ENCODE data around the gene MCU. TPM values are rescaled to one million over a fixed set of nuclear protein-coding genes. Genes with fewer than 3 reads are reported as not detected.
"Not testable (repeated sequence)": the region's sequence is repeated elsewhere in the genome, so short reads cannot be mapped to it uniquely, and the experiment has no call there.

MCU gene
- total RNA-seq, 1 experiment from 2014 or later, result 37.2 TPM

GRCh38 chr10:72918352-72918751 is 226.4 kb downstream of the MCU start:
- Mint-ChIP-seq H3K4me3 (no peak overlapping the region), H3K9me3 (peaks cover 22% of the 10 kb centered on the region), H3K36me3 (peaks cover 16% of the 10 kb centered on the region), H3K4me1 (peaks cover 1% of the 10 kb centered on the region; the same call in 1 of the 2 replicates), H3K27me3 (ENCODE audit: low read depth) (peaks cover 5% of the 10 kb centered on the region), H3K27ac (no peak overlapping the region)
- ATAC-seq, result no peak
- DNase-seq (ENCODE audit: low spot score), result peak; percentile 22
- TF ChIP-seq ZNF671 (CRISPR knock-in tag; IDR thresholded peaks at IDR 0.05) (no peak), USF2 (CRISPR knock-in tag; IDR thresholded peaks at IDR 0.05) (no peak), SP1 (CRISPR knock-in tag; conservative IDR thresholded peaks at IDR 0.05) (no peak), ETV6 (CRISPR knock-in tag; IDR thresholded peaks at IDR 0.05) (no peak)
- CTCF ChIA-PET, result no interaction called here
- POLR2A ChIA-PET, result no interaction called here

DNA sequence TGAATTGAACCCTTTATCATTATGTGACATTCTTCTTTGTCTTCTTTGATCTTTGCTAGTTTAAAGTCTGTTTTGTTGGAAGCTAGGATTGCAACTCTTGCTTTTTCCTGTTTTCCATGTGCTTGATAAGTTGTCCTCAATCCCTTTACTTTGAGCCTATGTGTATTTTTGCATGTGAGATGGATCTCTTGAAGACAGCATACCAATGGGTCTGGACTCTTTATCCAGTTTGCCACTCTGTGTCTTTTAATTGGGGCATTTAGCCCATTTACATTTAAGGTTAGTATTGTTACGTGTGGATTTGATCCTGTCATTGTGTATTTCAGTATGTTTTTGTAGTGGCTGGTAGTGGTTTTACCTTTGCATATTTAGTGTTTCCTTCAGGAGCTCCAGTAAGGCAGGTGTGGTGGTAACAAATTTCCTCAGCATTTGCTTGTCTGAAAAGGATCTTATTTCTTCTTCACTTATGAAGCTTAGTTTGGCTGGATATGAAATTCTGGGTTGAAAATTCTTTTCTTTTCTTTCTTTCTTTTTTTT is 229.3 kb downstream of the MCU start:
- H3K36me3 Mint-ChIP-seq, result peaks cover 16% of the 10 kb centered on the region
- POLR2A ChIA-PET, result interaction anchor here (0.7 kb wide), 1 partner anchor 692 kb away, joined by 4 read pairs; no protein-coding TSS in a partner anchor
- H3K9me3 Mint-ChIP-seq, result peaks cover 22% of the 10 kb centered on the region
- H3K4me3 Mint-ChIP-seq; H3K4me1 Mint-ChIP-seq; H3K27ac Mint-ChIP-seq; CTCF ChIA-PET; DNase-seq (ENCODE audit: low spot score); H3K27me3 Mint-ChIP-seq (ENCODE audit: low read depth); ATAC-seq: not testable (repeated sequence)

DNA sequence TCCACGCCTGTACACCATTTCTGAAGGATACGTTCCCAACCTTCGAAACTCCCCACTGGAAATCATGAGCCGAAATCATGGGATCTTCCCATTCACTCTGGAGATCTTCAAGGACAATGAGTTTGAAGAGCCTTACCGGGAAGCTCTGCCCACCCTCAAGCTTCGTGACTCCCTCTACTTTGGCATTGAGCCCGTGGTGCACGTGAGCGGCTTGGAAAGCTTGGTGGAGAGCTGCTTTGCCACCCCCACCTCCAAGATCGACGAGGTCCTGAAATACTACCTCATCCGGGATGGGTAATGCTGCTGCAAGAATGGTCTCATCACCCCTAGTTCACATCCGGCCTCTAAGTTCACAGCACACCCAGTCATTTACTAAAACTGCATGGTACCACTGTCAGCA is 232.4 kb downstream of the MCU start:
- peaks cover 5% of the 10 kb centered on the region for H3K27me3 Mint-ChIP-seq (ENCODE audit: low read depth)
- TF ChIP-seq NFE2L1 (CRISPR knock-in tag; IDR thresholded peaks at IDR 0.05), result no peak
- TF ChIP-seq, protein P1, sequence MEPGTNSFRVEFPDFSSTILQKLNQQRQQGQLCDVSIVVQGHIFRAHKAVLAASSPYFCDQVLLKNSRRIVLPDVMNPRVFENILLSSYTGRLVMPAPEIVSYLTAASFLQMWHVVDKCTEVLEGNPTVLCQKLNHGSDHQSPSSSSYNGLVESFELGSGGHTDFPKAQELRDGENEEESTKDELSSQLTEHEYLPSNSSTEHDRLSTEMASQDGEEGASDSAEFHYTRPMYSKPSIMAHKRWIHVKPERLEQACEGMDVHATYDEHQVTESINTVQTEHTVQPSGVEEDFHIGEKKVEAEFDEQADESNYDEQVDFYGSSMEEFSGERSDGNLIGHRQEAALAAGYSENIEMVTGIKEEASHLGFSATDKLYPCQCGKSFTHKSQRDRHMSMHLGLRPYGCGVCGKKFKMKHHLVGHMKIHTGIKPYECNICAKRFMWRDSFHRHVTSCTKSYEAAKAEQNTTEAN (CRISPR knock-in tag; IDR thresholded peaks at IDR 0.05), result no peak
- no peak for TF ChIP-seq ZNF232 (CRISPR knock-in tag; IDR thresholded peaks at IDR 0.05)
- TF ChIP-seq GRHL2 (CRISPR knock-in tag; IDR thresholded peaks at IDR 0.05; ENCODE audit: insufficient replicate concordance, severe bottlenecking), result no peak
- TF ChIP-seq, protein P2, sequence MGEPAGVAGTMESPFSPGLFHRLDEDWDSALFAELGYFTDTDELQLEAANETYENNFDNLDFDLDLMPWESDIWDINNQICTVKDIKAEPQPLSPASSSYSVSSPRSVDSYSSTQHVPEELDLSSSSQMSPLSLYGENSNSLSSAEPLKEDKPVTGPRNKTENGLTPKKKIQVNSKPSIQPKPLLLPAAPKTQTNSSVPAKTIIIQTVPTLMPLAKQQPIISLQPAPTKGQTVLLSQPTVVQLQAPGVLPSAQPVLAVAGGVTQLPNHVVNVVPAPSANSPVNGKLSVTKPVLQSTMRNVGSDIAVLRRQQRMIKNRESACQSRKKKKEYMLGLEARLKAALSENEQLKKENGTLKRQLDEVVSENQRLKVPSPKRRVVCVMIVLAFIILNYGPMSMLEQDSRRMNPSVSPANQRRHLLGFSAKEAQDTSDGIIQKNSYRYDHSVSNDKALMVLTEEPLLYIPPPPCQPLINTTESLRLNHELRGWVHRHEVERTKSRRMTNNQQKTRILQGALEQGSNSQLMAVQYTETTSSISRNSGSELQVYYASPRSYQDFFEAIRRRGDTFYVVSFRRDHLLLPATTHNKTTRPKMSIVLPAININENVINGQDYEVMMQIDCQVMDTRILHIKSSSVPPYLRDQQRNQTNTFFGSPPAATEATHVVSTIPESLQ (CRISPR knock-in tag; IDR thresholded peaks at IDR 0.05), result no peak
- no peak for TF ChIP-seq RELA (CRISPR knock-in tag; IDR thresholded peaks at IDR 0.05; ENCODE audit: borderline replicate concordance)
- no peak for TF ChIP-seq HMGA2 (CRISPR knock-in tag; IDR thresholded peaks at IDR 0.05)
- no peak for TF ChIP-seq TP53 (CRISPR knock-in tag; IDR thresholded peaks at IDR 0.05)
- TF ChIP-seq IRF2 (CRISPR knock-in tag; IDR thresholded peaks at IDR 0.05; ENCODE audit: borderline replicate concordance, low read depth), result no peak
- no peak for TF ChIP-seq JAZF1 (CRISPR knock-in tag; IDR thresholded peaks at IDR 0.05)
- TF ChIP-seq TEAD4 (CRISPR knock-in tag; IDR thresholded peaks at IDR 0.05), result no peak
- no peak for TF ChIP-seq IRF1 (CRISPR knock-in tag; IDR thresholded peaks at IDR 0.05)
- no peak for TF ChIP-seq ATF1 (CRISPR knock-in tag; IDR thresholded peaks at IDR 0.05)
- TF ChIP-seq SOX15 (CRISPR knock-in tag; IDR thresholded peaks at IDR 0.05), result no peak
- no peak for TF ChIP-seq USF2 (CRISPR knock-in tag; IDR thresholded peaks at IDR 0.05)
- no peak for TF ChIP-seq FOXP1 (CRISPR knock-in tag; IDR thresholded peaks at IDR 0.05; ENCODE audit: borderline replicate concordance)
- POLR2A ChIA-PET, result no interaction called here
- CTCF ChIA-PET, result no interaction called here
- H3K27ac Mint-ChIP-seq, result no peak overlapping the region
- H3K4me3 Mint-ChIP-seq, result no peak overlapping the region
- peaks cover 16% of the 10 kb centered on the region for H3K36me3 Mint-ChIP-seq
- peaks cover 22% of the 10 kb centered on the region for H3K9me3 Mint-ChIP-seq
- no peak for ATAC-seq
- no peaks in the 10 kb centered on the region for H3K4me1 Mint-ChIP-seq
- DNase-seq (ENCODE audit: low spot score), result no peak
